ENCODE data around the gene TLE4. TPM values are rescaled to one million over a fixed set of nuclear protein-coding genes. Genes with fewer than 3 reads are reported as not detected.

The TLE4 gene
- total and polyA plus RNA-seq, 2 of the 13 experiments (the other 11 are each of a cell fraction or from before 2014, with no cell fraction given) = 2.0 to 2.3 TPM

DNA sequence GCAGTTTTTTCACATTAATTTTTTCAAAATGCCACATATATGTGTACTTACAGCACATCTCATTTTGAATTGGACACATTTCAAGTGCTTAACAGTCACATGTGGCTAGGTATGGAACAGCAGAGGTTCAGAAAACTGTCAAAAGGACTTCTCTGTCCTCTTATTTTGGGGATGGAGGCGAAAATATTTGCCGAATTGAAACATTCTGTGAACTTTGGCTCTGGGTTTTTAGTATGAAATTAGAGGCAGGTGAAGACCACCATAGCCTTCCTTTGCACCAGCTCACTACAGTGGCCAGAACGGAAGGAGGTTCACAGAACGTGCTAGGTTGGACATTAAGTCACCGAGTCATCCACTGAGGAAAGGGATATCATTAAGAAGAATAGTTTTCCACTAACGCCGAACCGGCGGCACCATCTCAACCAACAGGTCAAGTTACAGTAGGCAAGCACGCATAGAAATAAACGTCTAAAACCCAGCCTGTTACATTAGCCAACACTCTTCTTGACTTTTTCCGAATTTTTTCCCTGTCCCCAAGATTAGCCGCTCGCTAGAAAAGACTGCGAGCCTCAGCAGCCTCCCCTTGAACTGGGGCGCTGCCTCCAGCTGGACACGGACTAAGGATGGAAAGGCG, 1.8 kb upstream of the TLE4 start:
- in situ Hi-C loops (cut with HindIII; ENCODE audit: extremely low pct_ligation_motif_present, low pct_unique_long_range_greater_than_20kb) (no loop called here), intact Hi-C loops (cut with micrococcal nuclease; ENCODE audit: unreplicated experiment) (loop anchor here (5.0 kb wide), 1 partner anchor 102 kb away; no protein-coding TSS in a partner anchor)
- POLR2A ChIA-PET = no interaction called here
- Histone ChIP-seq H3K27me3 (ENCODE audit: control insufficient read depth in 1 of 2, insufficient read depth in 2 of 2, low read length in 2 of 2) (peaks cover 4 to 43% of the 10 kb centered on the region in 2 experiments; a peak in 4 of 5 replicates), H3K9me3 (ENCODE audit: low read length) (no peaks in the 10 kb centered on the region), H3K27ac (ENCODE audit: extremely low read length, insufficient read depth, low read length) (no peak overlapping the region), H3K36me3 (replicated peaks in 1 of 2; ENCODE audit: control insufficient read depth in 1 of 2, insufficient read depth in 2 of 2, low read length in 2 of 2) (no peaks in the 10 kb centered on the region), H3K4me2 (ENCODE audit: low read depth, low read length) (peak overlapping the region; percentile 76; the same call in 1 of the 2 replicates), H2AFZ (ENCODE audit: low read length) (no peak overlapping the region), H4K20me1 (ENCODE audit: insufficient read depth, low read length) (no peaks in the 10 kb centered on the region; the same call in 1 of the 2 replicates), H3K4me3 (replicated peaks in 1 of 3; ENCODE audit: insufficient read depth in 1 of 3, low read depth in 2 of 3, low read length in 3 of 3) (peak overlapping the region in 2 of 3 experiments; percentile 51 to 52; a peak in 2 of 6 replicates), H3K79me2 (ENCODE audit: insufficient read depth, low read length) (no peaks in the 10 kb centered on the region), H3K9ac (ENCODE audit: insufficient read depth, low read depth, low read length) (no peak overlapping the region), H3K4me1 (ENCODE audit: insufficient read depth, low read length) (peaks cover 5% of the 10 kb centered on the region; the same call in 1 of the 2 replicates)
- FAIRE-seq (no peak), DNase-seq (ENCODE audit: low spot score) (no peak), ATAC-seq (no peak)
- CTCF ChIA-PET (ENCODE audit: low intra/inter-chr PET ratio, low total read pairs) = no interaction called here
- BruUV-seq (replicated peaks) = no TSS peak
- WGBS (ENCODE audit: low lambda C conversion rate) = 28% methylated on average over 18 of the region's 18 CpGs
- no peak for TF ChIP-seq MTA1 (CRISPR knock-in tag; IDR thresholded peaks at IDR 0.05; ENCODE audit: borderline replicate concordance)
- TF ChIP-seq PAF1 (CRISPR knock-in tag; IDR thresholded peaks at IDR 0.05) = no peak
- no peak for TF ChIP-seq MED1 (CRISPR knock-in tag; IDR thresholded peaks at IDR 0.05)
- TF ChIP-seq, protein P1, sequence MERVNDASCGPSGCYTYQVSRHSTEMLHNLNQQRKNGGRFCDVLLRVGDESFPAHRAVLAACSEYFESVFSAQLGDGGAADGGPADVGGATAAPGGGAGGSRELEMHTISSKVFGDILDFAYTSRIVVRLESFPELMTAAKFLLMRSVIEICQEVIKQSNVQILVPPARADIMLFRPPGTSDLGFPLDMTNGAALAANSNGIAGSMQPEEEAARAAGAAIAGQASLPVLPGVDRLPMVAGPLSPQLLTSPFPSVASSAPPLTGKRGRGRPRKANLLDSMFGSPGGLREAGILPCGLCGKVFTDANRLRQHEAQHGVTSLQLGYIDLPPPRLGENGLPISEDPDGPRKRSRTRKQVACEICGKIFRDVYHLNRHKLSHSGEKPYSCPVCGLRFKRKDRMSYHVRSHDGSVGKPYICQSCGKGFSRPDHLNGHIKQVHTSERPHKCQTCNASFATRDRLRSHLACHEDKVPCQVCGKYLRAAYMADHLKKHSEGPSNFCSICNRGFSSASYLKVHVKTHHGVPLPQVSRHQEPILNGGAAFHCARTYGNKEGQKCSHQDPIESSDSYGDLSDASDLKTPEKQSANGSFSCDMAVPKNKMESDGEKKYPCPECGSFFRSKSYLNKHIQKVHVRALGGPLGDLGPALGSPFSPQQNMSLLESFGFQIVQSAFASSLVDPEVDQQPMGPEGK (CRISPR knock-in tag; IDR thresholded peaks at IDR 0.05) = no peak
- no peak for TF ChIP-seq SYNCRIP (IDR thresholded peaks at IDR 0.05; ENCODE audit: insufficient read depth, low read depth, low read length)
- no peak for TF ChIP-seq ZNF720 (CRISPR knock-in tag; IDR thresholded peaks at IDR 0.05)
- TF ChIP-seq CHCHD3 (CRISPR knock-in tag; IDR thresholded peaks at IDR 0.05) = no peak
- TF ChIP-seq FOXM1 (CRISPR knock-in tag; IDR thresholded peaks at IDR 0.05) = no peak
- TF ChIP-seq DPF2 (CRISPR knock-in tag; IDR thresholded peaks at IDR 0.05; ENCODE audit: borderline replicate concordance, low read depth) = no peak
- TF ChIP-seq ZNF501 (CRISPR knock-in tag; IDR thresholded peaks at IDR 0.05) = no peak
- no peak for TF ChIP-seq REL (CRISPR knock-in tag; conservative IDR thresholded peaks at IDR 0.05)
- TF ChIP-seq, protein P2, sequence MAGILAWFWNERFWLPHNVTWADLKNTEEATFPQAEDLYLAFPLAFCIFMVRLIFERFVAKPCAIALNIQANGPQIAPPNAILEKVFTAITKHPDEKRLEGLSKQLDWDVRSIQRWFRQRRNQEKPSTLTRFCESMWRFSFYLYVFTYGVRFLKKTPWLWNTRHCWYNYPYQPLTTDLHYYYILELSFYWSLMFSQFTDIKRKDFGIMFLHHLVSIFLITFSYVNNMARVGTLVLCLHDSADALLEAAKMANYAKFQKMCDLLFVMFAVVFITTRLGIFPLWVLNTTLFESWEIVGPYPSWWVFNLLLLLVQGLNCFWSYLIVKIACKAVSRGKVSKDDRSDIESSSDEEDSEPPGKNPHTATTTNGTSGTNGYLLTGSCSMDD (CRISPR knock-in tag; IDR thresholded peaks at IDR 0.05) = no peak
- TF ChIP-seq, protein P3, sequence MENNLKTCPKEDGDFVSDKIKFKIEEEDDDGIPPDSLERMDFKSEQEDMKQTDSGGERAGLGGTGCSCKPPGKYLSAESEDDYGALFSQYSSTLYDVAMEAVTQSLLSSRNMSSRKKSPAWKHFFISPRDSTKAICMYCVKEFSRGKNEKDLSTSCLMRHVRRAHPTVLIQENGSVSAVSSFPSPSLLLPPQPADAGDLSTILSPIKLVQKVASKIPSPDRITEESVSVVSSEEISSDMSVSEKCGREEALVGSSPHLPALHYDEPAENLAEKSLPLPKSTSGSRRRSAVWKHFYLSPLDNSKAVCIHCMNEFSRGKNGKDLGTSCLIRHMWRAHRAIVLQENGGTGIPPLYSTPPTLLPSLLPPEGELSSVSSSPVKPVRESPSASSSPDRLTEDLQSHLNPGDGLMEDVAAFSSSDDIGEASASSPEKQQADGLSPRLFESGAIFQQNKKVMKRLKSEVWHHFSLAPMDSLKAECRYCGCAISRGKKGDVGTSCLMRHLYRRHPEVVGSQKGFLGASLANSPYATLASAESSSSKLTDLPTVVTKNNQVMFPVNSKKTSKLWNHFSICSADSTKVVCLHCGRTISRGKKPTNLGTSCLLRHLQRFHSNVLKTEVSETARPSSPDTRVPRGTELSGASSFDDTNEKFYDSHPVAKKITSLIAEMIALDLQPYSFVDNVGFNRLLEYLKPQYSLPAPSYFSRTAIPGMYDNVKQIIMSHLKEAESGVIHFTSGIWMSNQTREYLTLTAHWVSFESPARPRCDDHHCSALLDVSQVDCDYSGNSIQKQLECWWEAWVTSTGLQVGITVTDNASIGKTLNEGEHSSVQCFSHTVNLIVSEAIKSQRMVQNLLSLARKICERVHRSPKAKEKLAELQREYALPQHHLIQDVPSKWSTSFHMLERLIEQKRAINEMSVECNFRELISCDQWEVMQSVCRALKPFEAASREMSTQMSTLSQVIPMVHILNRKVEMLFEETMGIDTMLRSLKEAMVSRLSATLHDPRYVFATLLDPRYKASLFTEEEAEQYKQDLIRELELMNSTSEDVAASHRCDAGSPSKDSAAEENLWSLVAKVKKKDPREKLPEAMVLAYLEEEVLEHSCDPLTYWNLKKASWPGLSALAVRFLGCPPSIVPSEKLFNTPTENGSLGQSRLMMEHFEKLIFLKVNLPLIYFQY (CRISPR knock-in tag; IDR thresholded peaks at IDR 0.05; ENCODE audit: borderline replicate concordance) = no peak
- TF ChIP-seq SCMH1 (CRISPR knock-in tag; IDR thresholded peaks at IDR 0.05; ENCODE audit: borderline replicate concordance) = no peak
- no peak for TF ChIP-seq AGO2 (optimal IDR thresholded peaks at IDR 0.05; ENCODE audit: low read depth, low read length)
- no peak for TF ChIP-seq KAT7 (CRISPR knock-in tag; IDR thresholded peaks at IDR 0.05; ENCODE audit: borderline replicate concordance)

All from HepG2 (cell line).